IMR-90 (cell line): ENCODE results near the gene TOMM7. TPM values are rescaled to one million over a fixed set of nuclear protein-coding genes. Genes with fewer than 3 reads are reported as not detected.

Experiments used
- ATAC-seq: fragments of 200-7000 bp; cut with Tn5 transposase; 2 replicates; pipeline ENCODE4 v1.9.1; 2020; ENCODE audit warnings: low read depth, mild to moderate bottlenecking, moderate library complexity
- BruUV-seq: library from RNA; stranded (reverse); fragments of 400-500 nt; replicated peaks from 2 replicates; lab custom pipeline; 2021; lab: Mats Ljungman, UMichigan
- CTCF ChIA-PET: fragments of 300-600 bp; formaldehyde crosslinking; extraction: SDS; loops from one replicate; lab custom pipeline; 2021; ENCODE audit warnings: antibody characterized with exemption; lab: Yijun Ruan, JAX
- POLR2A ChIA-PET: fragments of 300-600 bp; sonication (Branson Sonifier 250); formaldehyde crosslinking; loops from one replicate; lab custom pipeline; 2022; ENCODE audit warnings: antibody characterized with exemption; ENCODE audit not compliant: unreplicated experiment; lab: Charles Lee
- DNase-seq: peaks from one replicate; pipeline ENCODE4 v3.0.0; 2013
- H2AFZ ChIP-seq: replicated peaks from 2 replicates; pipeline ENCODE3; 2013; ENCODE audit warnings: low read length, mild to moderate bottlenecking; ENCODE audit not compliant: poor library complexity
- H2AK5ac ChIP-seq: 2 replicates; pipeline ENCODE4 v1.6.1; 2013; ENCODE audit warnings: low read depth, low read length, inconsistent platforms
- H2AK9ac ChIP-seq: replicated peaks from 2 replicates; pipeline ENCODE3; 2013; ENCODE audit warnings: mild to moderate bottlenecking, low read depth, low read length, moderate library complexity; ENCODE audit not compliant: poor library complexity
- H2BK120ac ChIP-seq: 2 replicates; pipeline ENCODE4 v1.6.1; 2013; ENCODE audit warnings: low read depth, low read length, inconsistent platforms
- H2BK15ac ChIP-seq: 3 replicates; pipeline ENCODE4 v1.6.1; 2013; ENCODE audit warnings: low read depth, low read length, inconsistent platforms
- H2BK20ac ChIP-seq: 2 replicates; pipeline ENCODE4 v1.6.1; 2013; ENCODE audit warnings: low read depth, mild to moderate bottlenecking, inconsistent platforms, low read length, moderate library complexity
- H2BK5ac ChIP-seq: 2 replicates; pipeline ENCODE4 v1.6.1; 2013; ENCODE audit warnings: mild to moderate bottlenecking, low read depth, low read length, inconsistent platforms; ENCODE audit not compliant: poor library complexity, severe bottlenecking
- H3K14ac ChIP-seq: replicated peaks from 2 replicates; pipeline ENCODE4 v1.6.1; 2013; ENCODE audit warnings: low read depth, low read length, inconsistent platforms
- H3K18ac ChIP-seq: 2 replicates; pipeline ENCODE4 v1.6.1; 2013; ENCODE audit warnings: low read depth, low read length, control low read depth
- H3K23ac ChIP-seq: 2 replicates; pipeline ENCODE4 v1.6.1; 2013; ENCODE audit warnings: low read depth, low read length, inconsistent platforms
- H3K27ac ChIP-seq: 2 replicates; pipeline ENCODE4 v1.5.1; 2013; ENCODE audit warnings: mild to moderate bottlenecking, control low read depth, low read length; ENCODE audit not compliant: insufficient read depth
- H3K27me3 ChIP-seq: 2 replicates; pipeline ENCODE4 v1.6.1; 2013; ENCODE audit warnings: low read length; ENCODE audit not compliant: control insufficient read depth, insufficient read depth
- H3K36me3 ChIP-seq: 2 replicates; pipeline ENCODE4 v1.6.1; 2013; ENCODE audit warnings: low read length, mixed read lengths; ENCODE audit not compliant: control insufficient read depth, insufficient read depth
- H3K4ac ChIP-seq: 2 replicates; pipeline ENCODE4 v1.6.1; 2013; ENCODE audit warnings: low read depth, low read length, inconsistent platforms
- H3K4me1 ChIP-seq: 2 replicates; pipeline ENCODE4 v1.6.1; 2013; ENCODE audit warnings: low read length, mixed read lengths; ENCODE audit not compliant: control insufficient read depth, insufficient read depth
- H3K4me2 ChIP-seq: 2 replicates; pipeline ENCODE4 v1.6.1; 2013; ENCODE audit warnings: low read depth, mild to moderate bottlenecking, control low read depth, low read length, moderate library complexity
- H3K4me3 ChIP-seq: 2 replicates; pipeline ENCODE4 v1.5.1; 2013; ENCODE audit warnings: low read depth, mild to moderate bottlenecking, control low read depth, low read length, moderate library complexity; ENCODE audit not compliant: insufficient read depth
- H3K56ac ChIP-seq: 2 replicates; pipeline ENCODE4 v1.6.1; 2013; ENCODE audit warnings: low read length, inconsistent platforms; ENCODE audit not compliant: insufficient read depth; ENCODE audit errors: extremely low read depth
- H3K79me1 ChIP-seq, 2 experiments: 2 replicates each; pipeline ENCODE4 v1.6.1; 2013; ENCODE audit warnings: low read length in 2 of 2, inconsistent platforms in 1 of 2, low read depth in 1 of 2
- H3K9ac ChIP-seq: 2 replicates; pipeline ENCODE4 v1.6.1; 2013; ENCODE audit warnings: low read depth, low read length, control low read depth
- H3K9me1 ChIP-seq: 2 replicates; pipeline ENCODE4 v1.6.1; 2013; ENCODE audit warnings: low read length, inconsistent platforms; ENCODE audit not compliant: insufficient read depth
- H3K9me3 ChIP-seq: 2 replicates; pipeline ENCODE4 v1.6.1; 2013; ENCODE audit warnings: low read length; ENCODE audit not compliant: control insufficient read depth, insufficient read depth
- H4K20me1 ChIP-seq: 2 replicates; pipeline ENCODE4 v1.6.1; 2013; ENCODE audit warnings: low read length, inconsistent platforms; ENCODE audit not compliant: insufficient read depth
- H4K5ac ChIP-seq: 2 replicates; pipeline ENCODE4 v1.6.1; 2013; ENCODE audit warnings: mild to moderate bottlenecking, low read depth, low read length, control low read depth
- H4K8ac ChIP-seq, 2 experiments: 2 replicates each; pipeline ENCODE4 v1.6.1; 2013; ENCODE audit warnings: low read depth in 2 of 2, low read length in 2 of 2, control low read depth in 1 of 2, inconsistent platforms in 1 of 2
- H4K91ac ChIP-seq: 2 replicates; pipeline ENCODE4 v1.6.1; 2013; ENCODE audit warnings: low read depth, low read length, inconsistent platforms; ENCODE audit not compliant: insufficient read depth
- BHLHE40 ChIP-seq: fragments of 150-350 bp; IDR thresholded peaks from 2 replicates; pipeline ENCODE4 v1.6.1; 2016; ENCODE audit warnings: mild to moderate bottlenecking, low read depth, low read length
- CEBPB ChIP-seq: IDR thresholded peaks from 2 replicates; pipeline ENCODE4 v1.6.1; 2012; ENCODE audit warnings: low read depth, low read length, improper control_type of control experiment
- CTCF ChIP-seq: conservative IDR thresholded peaks from 2 replicates; pipeline ENCODE4 v1.5.1; 2012; ENCODE audit warnings: mild to moderate bottlenecking, low read depth, low read length, improper control_type of control experiment
- ELK1 ChIP-seq: fragments of 150-350 bp; IDR thresholded peaks from 2 replicates; pipeline ENCODE4 v1.6.1; 2016; ENCODE audit warnings: low read depth, mild to moderate bottlenecking, low read length, moderate library complexity, borderline replicate concordance
- FOS ChIP-seq: fragments of 150-350 bp; IDR thresholded peaks from 2 replicates; pipeline ENCODE4 v1.6.1; 2016; ENCODE audit warnings: low read depth, low read length
- MAFK ChIP-seq: IDR thresholded peaks from 2 replicates; pipeline ENCODE4 v1.6.1; 2012; ENCODE audit warnings: low read depth, low read length, improper control_type of control experiment
- MAZ ChIP-seq: IDR thresholded peaks from 2 replicates; pipeline ENCODE4 v1.6.1; 2012; ENCODE audit warnings: low read depth, mild to moderate bottlenecking, low read length, improper control_type of control experiment, moderate library complexity, borderline replicate concordance
- MXI1 ChIP-seq: IDR thresholded peaks from 2 replicates; pipeline ENCODE4 v1.6.1; 2012; ENCODE audit warnings: low read depth, mild to moderate bottlenecking, low read length, moderate library complexity, borderline replicate concordance
- POLR2A ChIP-seq: IDR thresholded peaks from 2 replicates; pipeline ENCODE4 v1.6.1; 2012; ENCODE audit warnings: mild to moderate bottlenecking, low read depth, low read length
- RCOR1 ChIP-seq: IDR thresholded peaks from 2 replicates; pipeline ENCODE4 v1.6.1; 2012; ENCODE audit warnings: mild to moderate bottlenecking, low read length, improper control_type of control experiment; ENCODE audit not compliant: insufficient replicate concordance
- SMC3 ChIP-seq: fragments of 150-350 bp; IDR thresholded peaks from 2 replicates; pipeline ENCODE4 v1.6.1; 2016; ENCODE audit warnings: low read depth, mild to moderate bottlenecking, antibody characterized with exemption, low read length, moderate library complexity
- USF2 ChIP-seq: fragments of 150-350 bp; IDR thresholded peaks from 2 replicates; pipeline ENCODE4 v1.6.1; 2017; ENCODE audit warnings: mild to moderate bottlenecking, antibody characterized with exemption, low read length, low read depth
- WGBS, 2 experiments: methylation state at CpG; one replicate each; pipeline versions ENCODE4 v1.1.5 to v1.1.7; 2013; ENCODE audit warnings: missing lambda C conversion rate in 2 of 2; ENCODE audit not compliant: insufficient read length in 1 of 2; ENCODE audit errors: extremely low coverage in 2 of 2; 5-methylcytosine and 5-hydroxymethylcytosine counted together
- dilution Hi-C: fragments of 300-500 bp; cut with HindIII; formaldehyde crosslinking; loops from one replicate; pipeline ENCODE4 v1.14.3; 2018; ENCODE audit warnings: low sequenced_read_pairs; ENCODE audit not compliant: unreplicated experiment
- in situ Hi-C: fragments of 300-500 bp; cut with MboI; formaldehyde crosslinking; loops from 3 replicates; pipeline ENCODE4 v1.14.3; 2019; ENCODE audit warnings: low sequenced_read_pairs, inconsistent platforms, mixed read lengths
- intact Hi-C: fragments of 100-400 bp; cut with micrococcal nuclease; formaldehyde crosslinking; loops from 2 replicates; pipeline ENCODE4 v1.10.0; 2022
- polyA plus RNA-seq, 3 experiments: library from polyadenylated mRNA; depleted of rRNA; stranded (reverse); fragments of >200 nt; gene quantifications; 2 replicates each; pipeline ENCODE4 v1.2.3, GENCODE V29; 2012; ENCODE audit warnings: low replicate concordance in 1 of 3
- total RNA-seq: library from RNA; depleted of rRNA; stranded (reverse); fragments of >200 nt; gene quantifications from 2 replicates; pipeline ENCODE4 v1.2.3, GENCODE V29; 2012

Gene TOMM7
- total and polyA plus RNA-seq, 2 of the 4 experiments (the other 2 are of a cell fraction), result 67.2 to 727 TPM

GRCh38 chr7:22791204-22792158 is 31.2 kb downstream of the TOMM7 start:
- Histone ChIP-seq H3K4me2 (peak overlapping the region; percentile 17; the same call in 1 of the 2 replicates), H2BK120ac (peak overlapping the region; percentile 85), H2AK5ac (peak overlapping the region; percentile 74), H3K9me1 (peaks cover 5% of the 10 kb centered on the region), H4K8ac (peak overlapping the region in 1 of 2 experiments; percentile 62; a peak in 1 of 4 replicates), H3K4me1 (peaks cover 6% of the 10 kb centered on the region), H3K36me3 (no peaks in the 10 kb centered on the region), H4K5ac (peak overlapping the region; percentile 31; the same call in 1 of the 2 replicates), H3K27ac (peak overlapping the region; percentile 20; the same call in 1 of the 2 replicates), H3K27me3 (no peaks in the 10 kb centered on the region), H3K79me1 (no peaks in the 10 kb centered on the region), H2BK15ac (peak overlapping the region; percentile 87; the same call in 2 of the 3 replicates), H3K18ac (peak overlapping the region; percentile 85; the same call in 1 of the 2 replicates), H3K14ac (peak overlapping the region; percentile 72), H2BK20ac (peak overlapping the region; percentile 84), H3K4ac (peak overlapping the region; percentile 68), H3K4me3 (no peak overlapping the region), H2AFZ (peak overlapping the region; percentile 74), H3K56ac (0 out of 2 replicates have a peak overlapping the region, but pooled peaks have one; percentile 43), H4K20me1 (no peaks in the 10 kb centered on the region), H2BK5ac (peak overlapping the region; percentile 77), H4K91ac (peak overlapping the region; percentile 46; the same call in 1 of the 2 replicates), H3K9ac (peak overlapping the region; percentile 32; the same call in 1 of the 2 replicates), H3K9me3 (no peaks in the 10 kb centered on the region), H3K23ac (no peak overlapping the region; the same call in 1 of the 2 replicates), H2AK9ac (no peak overlapping the region)
- CTCF ChIA-PET, result no interaction called here
- peak; percentile 80 for ATAC-seq
- in situ Hi-C loops (no loop called here), dilution Hi-C loops (no loop called here), intact Hi-C loops (no loop called here)
- BruUV-seq, result no TSS peak
- WGBS, 2 experiments, result 40% methylated on average over 2 of the region's 4 CpGs; no CpG with 5 or more reads in 1 of the 2 experiments
- DNase-seq, result peak; percentile 41
- POLR2A ChIA-PET, result interaction anchor here (0.6 kb wide), 1 partner anchor 229 kb away, joined by 5 read pairs; no protein-coding TSS in a partner anchor
- no peak for TF ChIP-seq POLR2A
- TF ChIP-seq RCOR1, result no peak
- no peak for TF ChIP-seq MAZ
- TF ChIP-seq USF2, result no peak
- no peak for TF ChIP-seq BHLHE40
- no peak for TF ChIP-seq MAFK
- TF ChIP-seq CTCF, result no peak
- TF ChIP-seq SMC3, result no peak
- TF ChIP-seq MXI1, result no peak
- no peak for TF ChIP-seq ELK1
- no peak for TF ChIP-seq FOS
- no peak for TF ChIP-seq CEBPB
